HG03575 (cell line): ENCODE measurements around the gene PRG2.

Experiments
- ATAC-seq: cut with Tn5 transposase; IDR thresholded peaks from one replicate; pipeline ENCODE4 v1.9.1; 2021; ENCODE audit not compliant: unreplicated experiment, insufficient number of reproducible peaks, low FRiP score; ENCODE audit errors: extremely low read depth

The PRG2 gene

GRCh38 chr11:57357856-57358255 is 32.6 kb downstream of the PRG2 start:
- no peak for ATAC-seq

GRCh38 chr11:57357310-57357709 is 33.1 kb downstream of the PRG2 start:
- ATAC-seq, result no peak

- no peak for ATAC-seq
These were observed 34.2 kb downstream of the PRG2 start for GRCh38 chr11:57356268-57356667.

GRCh38 chr11:57354699-57355098 is 35.8 kb downstream of the PRG2 start:
- no peak for ATAC-seq

- ATAC-seq, result no peak
These were observed 36.6 kb downstream of the PRG2 start for GRCh38 chr11:57353852-57354251.

GRCh38 chr11:57353446-57353845 is 37.0 kb downstream of the PRG2 start:
- no peak for ATAC-seq

GRCh38 chr11:57353036-57353435 is 37.4 kb downstream of the PRG2 start:
- no peak for ATAC-seq

GRCh38 chr11:57349491-57350274 is 40.8 kb downstream of the PRG2 start:
- no peak for ATAC-seq

- ATAC-seq, result no peak
These were observed 41.7 kb downstream of the PRG2 start for GRCh38 chr11:57348636-57349313.

GRCh38 chr11:57348052-57348451 is 42.4 kb downstream of the PRG2 start:
- no peak for ATAC-seq

GRCh38 chr11:57347336-57347735 is 43.1 kb downstream of the PRG2 start:
- no peak for ATAC-seq

GRCh38 chr11:57345555-57346211 is 44.8 kb downstream of the PRG2 start:
- ATAC-seq, result no peak

- no peak for ATAC-seq
These were observed 45.6 kb downstream of the PRG2 start for GRCh38 chr11:57344826-57345225.

GRCh38 chr11:57343825-57344224 is 46.6 kb downstream of the PRG2 start:
- no peak for ATAC-seq

- ATAC-seq, result no peak
These were observed 47.7 kb downstream of the PRG2 start for GRCh38 chr11:57342702-57343101.

- no peak for ATAC-seq
These were observed 49.1 kb downstream of the PRG2 start for GRCh38 chr11:57341250-57341808.

GRCh38 chr11:57340039-57340615 is 50.3 kb downstream of the PRG2 start:
- ATAC-seq, result no peak

GRCh38 chr11:57339328-57339727 is 51.1 kb downstream of the PRG2 start:
- no peak for ATAC-seq

GRCh38 chr11:57338142-57338541 is 52.3 kb downstream of the PRG2 start, which contains the start of gene P2RX3:
Gene P2RX3 (plus strand): TSS chr11:57338352. CDS start chr11:57338551, 199 bp downstream.
- ATAC-seq, result no peak
